ENCODE results near the gene CAPN10.

CAPN10 gene

DNA sequence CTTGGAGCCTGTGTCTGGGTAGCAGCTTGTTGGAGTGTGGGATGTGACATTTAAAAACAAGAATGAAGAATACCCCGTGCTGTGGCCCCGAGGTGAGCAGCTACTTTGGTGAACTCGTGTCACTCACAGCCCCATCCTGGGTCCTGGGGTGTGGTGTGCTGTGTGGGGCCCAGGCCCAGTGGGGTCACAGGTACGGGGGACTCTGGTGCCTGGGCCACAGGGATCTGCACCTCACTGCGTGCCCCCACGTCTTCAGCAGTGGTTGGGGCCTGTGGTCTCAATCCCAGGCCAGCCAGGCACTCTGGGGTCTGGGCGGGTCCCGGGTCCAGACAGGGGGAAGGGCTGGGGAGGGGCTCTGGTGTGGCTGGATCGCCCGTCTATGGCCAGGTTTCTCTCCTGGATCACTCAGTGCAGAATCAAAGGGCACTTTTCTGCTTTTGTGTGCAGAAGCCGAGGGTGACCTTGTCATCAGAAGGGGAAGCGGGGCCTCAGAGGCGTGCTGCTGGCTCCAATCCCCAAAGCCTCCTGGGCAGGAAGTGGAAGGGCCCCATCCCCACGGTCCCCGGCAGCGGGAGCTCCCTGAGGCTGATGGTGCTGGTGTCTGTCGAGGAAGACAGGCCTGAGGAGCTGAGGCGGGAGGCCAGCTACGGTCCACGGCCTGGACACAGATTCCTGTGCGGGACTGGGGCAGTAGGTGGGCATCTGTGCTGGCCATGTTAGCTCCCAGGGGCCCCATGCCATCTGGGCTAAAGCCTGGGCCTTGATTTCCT, 40.2 kb downstream of the CAPN10 start:
- DNase-seq, result peak; percentile 32

DNA sequence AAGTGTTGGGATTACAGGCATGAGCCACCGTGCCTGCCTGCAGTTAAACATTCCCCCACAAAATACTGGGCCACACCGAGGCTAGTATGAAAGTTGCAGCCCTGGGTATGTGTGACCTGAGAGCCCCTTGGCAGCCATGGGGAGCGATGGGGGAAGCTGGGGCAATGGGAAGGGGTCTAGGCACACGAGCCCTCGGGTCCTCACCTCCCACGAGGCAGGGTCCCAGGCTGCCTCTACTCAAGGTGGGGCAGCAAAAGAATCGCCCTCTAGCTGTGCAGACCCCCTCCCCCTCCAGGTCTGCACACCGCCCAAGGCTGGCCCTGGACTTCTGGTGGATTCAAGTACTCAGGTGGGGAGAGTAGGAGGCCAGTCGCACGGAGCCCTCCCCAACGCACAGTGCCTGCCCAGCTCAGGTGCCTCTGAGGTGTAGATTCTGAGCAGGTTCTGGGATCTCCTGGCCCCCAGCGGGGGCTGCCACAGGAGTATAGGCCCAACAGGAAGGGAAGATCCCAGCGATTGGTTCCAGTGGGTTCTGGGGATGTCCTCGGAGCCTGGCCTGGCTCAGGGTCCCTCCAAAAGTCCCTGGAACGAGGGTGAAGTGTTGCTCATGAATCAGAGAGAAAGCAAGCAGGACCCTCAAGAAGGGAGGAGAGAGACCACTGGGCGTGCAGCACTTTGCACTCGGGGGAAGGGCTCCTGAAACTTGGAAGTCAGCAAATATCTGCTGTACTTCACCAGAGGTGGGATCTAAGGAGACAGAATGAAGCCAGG, 41.4 kb downstream of the CAPN10 start:
- no peak for DNase-seq

DNA sequence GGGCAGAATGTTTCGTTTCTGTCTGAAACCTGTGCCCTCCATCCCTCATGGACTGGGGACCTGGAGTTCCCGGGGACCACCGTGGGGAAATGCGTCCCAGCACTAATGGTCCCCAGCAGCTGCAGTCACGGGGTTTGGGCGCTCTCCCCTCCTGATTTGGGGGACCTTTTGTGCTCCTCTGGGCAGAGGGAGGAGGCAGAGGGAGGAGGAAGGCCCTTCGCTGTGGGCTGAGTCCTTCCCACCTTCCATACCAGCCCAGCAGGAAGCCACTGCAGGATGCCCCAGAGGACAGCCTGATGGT, 41.9 kb downstream of the CAPN10 start:
- DNase-seq, result no peak

DNA sequence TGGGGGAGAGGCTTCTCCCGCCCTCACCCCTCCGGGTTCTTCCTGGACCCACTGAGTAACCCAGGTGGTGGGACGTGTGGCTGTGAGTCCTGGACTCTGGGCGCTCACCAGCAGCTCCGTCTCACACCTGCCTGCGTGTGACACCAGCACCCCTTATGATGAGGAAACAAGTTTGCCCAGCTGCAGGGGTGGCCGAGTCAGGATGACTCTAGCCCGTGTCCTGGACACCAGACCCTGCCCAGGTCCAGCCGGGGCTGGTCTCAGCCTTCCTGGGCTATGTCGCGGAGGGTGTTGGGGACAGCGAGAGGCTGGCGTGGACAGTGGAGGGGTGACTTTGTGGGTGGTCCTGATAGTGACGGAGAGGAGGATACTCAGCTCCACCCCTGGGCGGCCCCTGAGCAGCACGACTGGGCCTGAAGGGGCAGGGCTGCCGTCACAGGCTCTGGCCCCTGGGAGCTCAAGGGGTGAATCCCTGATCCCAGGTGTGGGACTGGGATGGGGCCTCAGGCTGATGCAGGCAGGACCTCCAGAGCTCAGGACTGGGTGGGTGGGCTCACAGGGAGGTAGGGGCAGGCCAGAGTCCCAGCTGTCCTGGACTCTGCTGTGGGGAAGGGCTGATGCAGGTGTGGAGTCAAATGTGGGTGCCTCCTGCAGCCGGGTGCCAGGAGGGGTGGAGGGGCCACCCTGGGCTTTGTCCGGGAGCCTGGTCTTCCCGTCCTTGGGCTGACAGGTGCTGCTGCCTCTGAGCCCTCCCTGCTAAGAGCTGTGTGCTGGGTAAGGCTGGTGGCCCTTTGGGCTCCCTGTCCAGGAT, 42.5 kb downstream of the CAPN10 start:
- no peak for DNase-seq

- DNase-seq, result no peak
Observed at GRCh38 chr2:240629619-240629967, 43.1 kb downstream of the CAPN10 start.

GRCh38 chr2:240629968-240630770, 43.6 kb downstream of the CAPN10 start:
- no peak for DNase-seq

GRCh38 chr2:240630771-240631547, 44.4 kb downstream of the CAPN10 start:
- DNase-seq, result no peak

DNA sequence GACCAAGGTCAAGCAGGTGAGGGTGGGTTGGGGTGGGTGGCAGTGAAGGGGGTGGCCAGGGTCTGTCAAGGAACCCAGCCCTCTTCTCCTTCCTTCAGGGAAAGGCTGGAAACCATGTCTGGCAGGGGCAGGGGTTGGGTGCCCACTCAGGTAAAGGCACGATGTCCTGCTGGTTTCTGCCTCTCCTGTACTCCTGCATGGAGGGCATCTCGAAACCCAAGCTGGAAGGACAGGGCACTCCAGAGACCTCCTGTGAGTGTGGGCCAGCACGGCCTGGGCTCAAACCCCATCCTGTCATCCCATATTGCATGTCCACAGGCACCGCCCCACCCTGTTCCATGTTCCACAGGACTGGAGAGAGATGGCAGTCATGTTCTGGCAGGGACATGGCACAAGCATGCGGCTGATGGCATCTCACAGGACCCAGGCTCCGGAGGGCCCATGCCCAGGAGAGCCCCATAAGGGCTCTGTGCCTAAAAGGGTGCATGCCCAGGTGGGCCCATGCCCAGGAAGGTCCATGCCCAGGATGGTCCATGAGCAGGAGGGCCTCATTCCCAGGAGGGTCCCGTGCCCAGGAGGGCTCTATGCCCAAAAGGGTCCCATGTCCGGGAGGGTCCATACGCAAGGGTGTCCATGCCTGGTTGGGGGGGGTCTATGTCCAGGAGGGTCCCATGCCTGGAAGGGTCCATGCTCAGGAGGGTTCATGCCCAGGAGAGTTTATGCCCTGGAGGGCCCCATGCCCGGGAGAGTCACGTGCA, 45.2 kb downstream of the CAPN10 start:
- no peak for DNase-seq

DNA sequence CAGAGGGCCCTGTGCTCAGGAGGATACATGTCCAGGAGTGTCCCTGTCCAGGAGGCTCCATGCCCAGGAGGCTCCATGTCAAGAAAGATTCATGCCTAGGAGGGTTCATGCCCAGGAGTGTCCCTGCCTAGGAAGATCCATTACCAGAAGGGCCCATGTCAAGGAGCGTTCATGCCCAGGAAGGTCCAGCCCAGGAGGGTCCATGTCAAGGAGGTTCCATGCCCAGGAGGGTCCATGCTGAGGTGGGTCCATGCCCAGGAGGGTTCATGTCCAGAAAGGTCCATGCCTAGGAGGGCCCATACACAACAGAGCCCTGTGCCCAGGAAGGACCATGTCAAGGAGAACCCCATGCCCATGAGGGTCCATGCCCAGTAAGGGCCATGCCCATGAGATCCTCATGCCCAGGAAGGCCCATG, 45.8 kb downstream of the CAPN10 start:
- no peak for DNase-seq

GRCh38 chr2:240635121-240635997, 48.8 kb downstream of the CAPN10 start:
- no peak for DNase-seq

DNA sequence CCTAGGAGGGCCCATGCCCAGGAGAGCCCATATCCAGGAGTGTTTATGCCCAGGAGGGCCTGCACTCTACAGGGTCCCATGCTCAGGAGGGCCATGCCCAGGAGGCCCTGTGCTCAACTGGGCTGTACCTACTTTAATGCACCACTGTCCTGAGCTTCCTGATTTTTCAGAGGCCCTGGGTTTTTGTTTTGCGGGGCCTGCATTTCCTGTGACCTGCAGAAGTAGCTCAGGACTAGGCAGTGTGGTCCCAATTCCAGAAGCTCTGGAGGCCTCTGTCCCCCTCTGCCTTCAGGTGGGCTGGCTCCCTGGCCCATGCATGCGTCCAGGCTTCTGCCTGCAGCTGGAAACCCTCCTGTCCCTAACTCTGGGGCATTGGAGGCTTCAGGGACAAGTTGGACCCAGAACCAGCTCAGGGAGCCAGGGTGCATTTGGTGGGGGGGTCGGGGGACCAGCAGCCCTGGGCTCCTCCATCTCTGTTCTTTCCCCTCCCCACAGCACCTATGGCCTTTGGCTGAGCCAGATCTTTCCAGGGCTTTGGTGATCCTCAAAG, 49.5 kb downstream of the CAPN10 start:
- DNase-seq, result no peak

DNA sequence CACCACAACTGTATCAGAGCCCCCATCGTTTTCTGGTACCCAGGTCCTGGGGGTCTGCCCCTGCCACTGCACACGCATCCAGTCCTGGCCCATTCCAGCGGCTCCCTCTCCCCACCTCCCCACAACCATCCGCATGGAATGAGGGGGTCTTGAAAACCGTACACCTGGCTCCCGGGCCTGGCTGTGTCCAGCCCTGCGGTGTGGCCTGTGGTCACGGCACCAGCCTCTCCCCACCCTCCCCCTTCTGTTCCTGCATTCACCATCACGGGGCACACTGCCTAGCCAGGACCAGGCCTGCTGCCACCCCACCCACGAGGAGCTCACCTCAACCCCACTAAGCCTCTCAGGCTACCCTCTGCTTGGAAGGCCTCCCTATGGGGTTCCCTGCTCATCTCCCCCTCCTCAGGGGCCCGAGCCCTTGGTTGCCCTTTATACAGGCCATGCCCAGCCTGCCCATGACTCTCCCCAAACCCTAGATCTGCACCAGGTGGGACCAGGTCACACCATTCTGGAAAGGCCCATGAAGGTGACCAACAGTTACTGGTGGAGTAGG, 50.1 kb downstream of the CAPN10 start:
- DNase-seq, result no peak

- DNase-seq, result no peak
Observed at GRCh38 chr2:240637116-240637900, 50.8 kb downstream of the CAPN10 start.

DNA sequence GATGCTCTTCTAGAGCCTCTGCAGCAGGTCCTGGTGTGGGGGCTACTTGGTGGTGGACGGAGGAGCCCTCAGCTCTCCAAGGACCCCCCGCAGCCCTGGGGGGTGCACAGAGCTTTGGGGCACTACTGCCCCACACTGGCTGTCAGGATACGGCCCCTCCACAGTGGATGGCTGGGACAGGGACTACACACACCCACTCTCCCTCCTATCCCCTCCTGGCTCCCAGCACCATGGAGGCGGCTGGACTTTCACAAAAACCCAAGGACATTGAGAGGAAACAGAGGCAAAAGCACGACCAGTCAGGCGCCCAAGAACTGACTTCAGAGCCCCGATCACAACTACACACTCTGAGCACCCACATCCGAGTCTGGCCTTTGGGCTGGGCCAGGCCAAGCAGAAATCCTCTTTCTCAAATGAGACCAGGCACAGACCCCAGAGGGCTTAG, 51.4 kb downstream of the CAPN10 start:
- DNase-seq, result no peak

DNA sequence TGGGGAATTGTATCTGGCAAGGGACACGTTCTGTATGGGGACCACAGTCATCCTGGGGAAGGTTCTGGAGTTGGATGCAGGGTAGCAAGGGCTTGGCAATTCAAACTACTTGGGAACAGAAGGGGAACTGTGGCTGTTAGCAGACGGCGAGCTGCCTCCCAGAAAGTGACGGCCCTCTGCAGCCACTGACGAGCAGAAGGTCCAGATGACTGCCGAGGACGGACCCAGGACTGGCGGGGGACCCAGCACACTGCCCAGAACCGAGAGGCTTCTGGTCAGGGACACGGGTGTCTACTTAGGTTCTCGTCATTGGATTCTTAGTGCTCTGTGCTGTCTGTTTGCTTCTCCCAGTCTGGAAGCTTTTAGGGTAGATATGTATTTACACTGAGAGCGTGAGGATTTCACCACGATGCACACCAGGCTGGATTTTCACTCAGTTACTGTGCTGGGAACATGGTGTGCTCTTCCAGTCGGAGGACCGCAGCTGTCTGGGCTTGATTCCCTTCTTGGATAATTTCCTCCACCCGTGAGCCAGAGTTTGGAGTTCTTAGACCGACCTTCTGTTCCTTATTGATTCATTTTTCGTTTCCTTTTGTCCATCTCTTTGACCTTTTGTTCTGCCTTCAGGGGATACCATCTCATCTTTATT, 52.1 kb downstream of the CAPN10 start:
- DNase-seq, result no peak

GRCh38 chr2:240639566-240639965, 53.0 kb downstream of the CAPN10 start:
- DNase-seq, result no peak

- DNase-seq, result no peak
Observed at GRCh38 chr2:240640939-240641338, 54.4 kb downstream of the CAPN10 start.
